PC-9 (cell line): ENCODE measurements around the gene STAC. TPM values are rescaled to one million over a fixed set of nuclear protein-coding genes. Genes with fewer than 3 reads are reported as not detected.

Experiments
- BruUV-seq: library from RNA; stranded (reverse); fragments of 400-500 nt; replicated peaks from 2 replicates; lab custom pipeline; 2021; lab: Mats Ljungman, UMichigan
- CTCF ChIA-PET: fragments of 300-600 bp; sonication (Branson Sonifier 250); formaldehyde crosslinking; loops from one replicate; lab custom pipeline; 2022; ENCODE audit warnings: antibody characterized with exemption; lab: Charles Lee
- POLR2A ChIA-PET: fragments of 300-600 bp; sonication (Branson Sonifier 250); formaldehyde crosslinking; loops from one replicate; lab custom pipeline; 2022; ENCODE audit warnings: antibody characterized with exemption; ENCODE audit not compliant: unreplicated experiment; lab: Charles Lee
- DNase-seq, 2 experiments: peaks; one replicate each; pipeline versions ENCODE4 v3.0.0 to v3.0.0-alpha.2; 2015 to 2022; ENCODE audit warnings: mixed read lengths in 1 of 2
- H2AFZ ChIP-seq: fragments of 200-600 bp; sonication (generic); 2 replicates; pipeline ENCODE4 v1.8.1; 2017; ENCODE audit warnings: antibody characterized with exemption
- H3F3A ChIP-seq: fragments of 200-600 bp; sonication (generic); 2 replicates; pipeline ENCODE4 v1.8.1; 2017; ENCODE audit warnings: antibody characterized with exemption, mild to moderate bottlenecking, low read depth; ENCODE audit not compliant: insufficient read depth
- H3K27ac ChIP-seq: fragments of 200-600 bp; sonication (generic); 2 replicates; pipeline ENCODE4 v1.6.1; 2016; ENCODE audit warnings: mixed run types
- H3K27me3 ChIP-seq: fragments of 200-600 bp; sonication (generic); 2 replicates; pipeline ENCODE4 v1.6.1; 2016; ENCODE audit warnings: low read depth, mixed run types; ENCODE audit not compliant: insufficient read depth
- H3K36me3 ChIP-seq: fragments of 200-600 bp; sonication (generic); 2 replicates; pipeline ENCODE4 v1.6.1; 2016; ENCODE audit warnings: low read depth, mixed run types
- H3K4me1 ChIP-seq: fragments of 200-600 bp; sonication (generic); replicated peaks from 2 replicates; pipeline ENCODE4 v1.6.1; 2016; ENCODE audit warnings: mixed run types; ENCODE audit not compliant: insufficient read depth
- H3K4me2 ChIP-seq: fragments of 200-600 bp; sonication (generic); 2 replicates; pipeline ENCODE4 v1.6.1; 2017; ENCODE audit warnings: mixed run types
- H3K4me3 ChIP-seq: fragments of 200-600 bp; sonication (generic); 2 replicates; pipeline ENCODE4 v1.6.1; 2016; ENCODE audit warnings: mixed run types
- H3K79me2 ChIP-seq: fragments of 200-600 bp; sonication (generic); 2 replicates; pipeline ENCODE4 v1.6.1; 2017; ENCODE audit warnings: low read depth, mixed run types
- H3K9me2 ChIP-seq: fragments of 200-600 bp; sonication (generic); 2 replicates; pipeline ENCODE4 v1.8.1; 2017; ENCODE audit warnings: mild to moderate bottlenecking; ENCODE audit not compliant: insufficient read depth
- H3K9me3 ChIP-seq: fragments of 200-600 bp; sonication (generic); 2 replicates; pipeline ENCODE4 v1.8.1; 2016; ENCODE audit warnings: low read depth; ENCODE audit not compliant: insufficient read depth
- H4K20me1 ChIP-seq: fragments of 200-600 bp; sonication (generic); 2 replicates; pipeline ENCODE4 v1.8.1; 2017; ENCODE audit not compliant: insufficient read depth
- EZH2 ChIP-seq: fragments of 200-600 bp; sonication (generic); IDR thresholded peaks from 2 replicates; pipeline ENCODE4 v1.8.0; 2017; ENCODE audit warnings: antibody characterized with exemption, low read depth
- intact Hi-C: fragments of 100-400 bp; cut with micrococcal nuclease; formaldehyde crosslinking; loops from one replicate; pipeline ENCODE4 v1.10.0; 2022; ENCODE audit not compliant: unreplicated experiment
- total RNA-seq: library from RNA; stranded (reverse); gene quantifications from 2 replicates; pipeline ENCODE4 v1.2.3, GENCODE V29; 2021
- TF ChIP-seq, protein P1 (sequence below): fragments of 200-600 bp; sonication (generic); conservative IDR thresholded peaks from 2 replicates; pipeline ENCODE4 v1.6.1; 2017; ENCODE audit warnings: mixed run types, antibody characterized with exemption, mild to moderate bottlenecking, moderate library complexity

Gene STAC
- total RNA-seq, 1 experiment from 2014 or later, result 17.6 TPM

DNA sequence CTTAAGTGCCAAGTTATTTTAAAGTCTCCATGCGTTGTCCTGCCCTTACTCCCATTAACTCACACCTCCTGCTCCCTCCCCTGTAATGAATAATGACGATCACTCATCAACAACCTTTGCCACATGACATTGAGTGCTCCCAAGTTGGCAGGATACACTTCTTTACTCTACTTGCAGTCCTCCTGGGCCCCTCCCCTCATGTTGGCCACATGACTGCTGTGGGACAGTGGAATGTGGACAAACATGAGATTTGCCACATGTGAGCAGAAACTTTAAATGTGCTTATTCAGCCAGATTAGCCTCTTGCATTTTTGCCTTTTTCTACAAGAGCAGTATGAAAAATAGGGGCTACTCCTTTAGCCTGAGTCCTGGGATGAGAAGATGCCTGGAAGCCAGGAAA, 216.1 kb downstream of the STAC start:
- Histone ChIP-seq H3K9me3 (peaks cover 6% of the 10 kb centered on the region; the same call in 1 of the 2 replicates), H3K36me3 (no peaks in the 10 kb centered on the region), H3K27ac (no peak overlapping the region), H2AFZ (no peak overlapping the region), H3K4me1 (peaks cover 12% of the 10 kb centered on the region), H3K79me2 (no peaks in the 10 kb centered on the region), H3K4me3 (no peak overlapping the region), H4K20me1 (no peaks in the 10 kb centered on the region), H3K4me2 (no peak overlapping the region), H3K9me2 (no peaks in the 10 kb centered on the region), H3K27me3 (no peaks in the 10 kb centered on the region), H3F3A (no peaks in the 10 kb centered on the region)
- POLR2A ChIA-PET, result no interaction called here
- no TSS peak for BruUV-seq
- DNase-seq, result no peak
- CTCF ChIA-PET, result no interaction called here
- intact Hi-C loops, result no loop called here
- TF ChIP-seq, protein P1, sequence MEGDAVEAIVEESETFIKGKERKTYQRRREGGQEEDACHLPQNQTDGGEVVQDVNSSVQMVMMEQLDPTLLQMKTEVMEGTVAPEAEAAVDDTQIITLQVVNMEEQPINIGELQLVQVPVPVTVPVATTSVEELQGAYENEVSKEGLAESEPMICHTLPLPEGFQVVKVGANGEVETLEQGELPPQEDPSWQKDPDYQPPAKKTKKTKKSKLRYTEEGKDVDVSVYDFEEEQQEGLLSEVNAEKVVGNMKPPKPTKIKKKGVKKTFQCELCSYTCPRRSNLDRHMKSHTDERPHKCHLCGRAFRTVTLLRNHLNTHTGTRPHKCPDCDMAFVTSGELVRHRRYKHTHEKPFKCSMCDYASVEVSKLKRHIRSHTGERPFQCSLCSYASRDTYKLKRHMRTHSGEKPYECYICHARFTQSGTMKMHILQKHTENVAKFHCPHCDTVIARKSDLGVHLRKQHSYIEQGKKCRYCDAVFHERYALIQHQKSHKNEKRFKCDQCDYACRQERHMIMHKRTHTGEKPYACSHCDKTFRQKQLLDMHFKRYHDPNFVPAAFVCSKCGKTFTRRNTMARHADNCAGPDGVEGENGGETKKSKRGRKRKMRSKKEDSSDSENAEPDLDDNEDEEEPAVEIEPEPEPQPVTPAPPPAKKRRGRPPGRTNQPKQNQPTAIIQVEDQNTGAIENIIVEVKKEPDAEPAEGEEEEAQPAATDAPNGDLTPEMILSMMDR, result no peak
- TF ChIP-seq EZH2, result no peak

DNA sequence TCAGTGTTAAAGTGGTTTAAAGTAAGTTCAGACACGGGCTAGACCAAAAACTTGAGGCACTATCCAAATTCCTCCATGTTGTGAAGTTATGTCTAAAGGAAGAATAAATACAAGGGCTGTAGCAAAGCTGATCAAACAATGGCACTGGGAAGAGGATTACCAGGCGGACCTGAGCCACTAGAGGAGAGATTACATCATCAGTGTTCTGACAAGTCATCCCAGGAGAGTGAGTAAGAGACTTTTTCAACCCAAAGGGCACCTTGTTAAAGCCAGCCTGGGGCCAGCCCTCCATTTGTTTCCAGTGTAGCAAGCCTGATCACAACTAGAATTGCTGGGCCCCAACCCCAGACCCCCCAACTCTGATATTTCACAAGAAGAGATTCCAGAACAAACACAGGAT, 217.1 kb downstream of the STAC start:
- CTCF ChIA-PET, result interaction anchor here (0.5 kb wide), 1 partner anchor 103 kb away, joined by 6 read pairs; no protein-coding TSS in a partner anchor
- H3K4me3 ChIP-seq, result no peak overlapping the region
- no peaks in the 10 kb centered on the region for H4K20me1 ChIP-seq
- POLR2A ChIA-PET, result no interaction called here
- H3K27me3 ChIP-seq, result no peaks in the 10 kb centered on the region
- H3K4me2 ChIP-seq, result no peak overlapping the region
- DNase-seq, result peak in 1 of 2 experiments; percentile 66
- 0 out of 2 replicates have a peak overlapping the region, but pooled peaks have one; percentile 39 for H2AFZ ChIP-seq
- no TSS peak for BruUV-seq
- H3K4me1 ChIP-seq, result peaks cover 12% of the 10 kb centered on the region
- H3F3A ChIP-seq, result no peaks in the 10 kb centered on the region
- intact Hi-C loops, result no loop called here
- H3K9me3 ChIP-seq, result peaks cover 6% of the 10 kb centered on the region; the same call in 1 of the 2 replicates
- no peak for TF ChIP-seq EZH2
- TF ChIP-seq, protein P1, result no peak
- H3K27ac ChIP-seq, result peak overlapping the region; percentile 46; the same call in 1 of the 2 replicates
- H3K9me2 ChIP-seq, result no peaks in the 10 kb centered on the region
- H3K36me3 ChIP-seq, result no peaks in the 10 kb centered on the region
- H3K79me2 ChIP-seq, result no peaks in the 10 kb centered on the region
